Kasumi-1 (cell line): ENCODE data around the gene LRRC1.

Experiments
- DNase-seq, 2 experiments: peaks; one replicate each; lab custom pipeline; 2025; lab: John Stamatoyannopoulos, UW

Gene LRRC1

DNA sequence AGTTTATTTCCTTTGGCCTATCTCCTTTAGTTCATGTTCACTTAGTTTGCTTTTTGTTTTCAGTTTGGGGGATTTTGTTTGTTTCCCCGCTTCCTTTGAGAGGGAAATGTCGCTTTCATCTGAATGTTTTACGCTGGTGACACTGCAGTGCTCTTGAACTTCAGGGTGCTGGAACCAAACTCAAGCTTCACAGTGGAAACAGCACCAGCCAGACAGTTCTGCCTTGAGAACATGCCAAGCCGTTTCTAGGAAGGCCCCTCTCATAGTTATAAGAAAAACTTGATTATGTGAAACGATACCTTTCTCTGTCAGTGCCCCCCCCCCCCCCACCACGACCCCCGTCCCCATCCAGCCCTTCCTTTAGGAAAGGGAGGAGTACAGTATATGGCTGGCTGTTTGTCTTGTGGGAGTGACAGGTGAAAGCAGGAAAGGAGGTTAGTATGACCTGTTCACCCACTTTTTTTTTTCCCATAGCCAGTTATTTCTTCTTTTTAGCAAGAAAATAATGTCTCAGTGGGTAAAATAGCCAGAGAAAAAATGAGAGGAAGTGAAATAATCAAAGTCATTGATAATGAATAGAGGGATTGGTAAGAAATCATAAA, 130.1 kb downstream of the LRRC1 start:
- no peak for DNase-seq

DNA sequence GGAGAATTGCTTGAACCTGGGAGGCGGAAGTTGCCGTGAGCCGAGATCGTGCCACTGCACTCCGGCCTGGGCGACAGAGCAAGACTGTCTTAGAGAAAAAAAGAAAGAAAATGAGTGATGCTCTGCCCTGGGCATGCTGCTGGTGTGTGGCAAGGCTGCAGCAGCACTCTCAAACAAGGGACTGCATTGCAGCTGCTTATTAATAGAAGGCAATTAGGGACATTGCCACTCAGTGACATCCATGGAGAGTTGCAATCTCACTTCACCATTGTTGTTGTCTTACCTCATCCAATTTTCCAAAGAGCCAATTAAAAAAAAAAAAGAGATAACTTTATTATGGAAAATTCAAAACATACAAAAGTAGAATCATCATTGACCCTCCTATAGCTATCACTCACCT, 131.1 kb downstream of the LRRC1 start:
- no peak for DNase-seq

DNA sequence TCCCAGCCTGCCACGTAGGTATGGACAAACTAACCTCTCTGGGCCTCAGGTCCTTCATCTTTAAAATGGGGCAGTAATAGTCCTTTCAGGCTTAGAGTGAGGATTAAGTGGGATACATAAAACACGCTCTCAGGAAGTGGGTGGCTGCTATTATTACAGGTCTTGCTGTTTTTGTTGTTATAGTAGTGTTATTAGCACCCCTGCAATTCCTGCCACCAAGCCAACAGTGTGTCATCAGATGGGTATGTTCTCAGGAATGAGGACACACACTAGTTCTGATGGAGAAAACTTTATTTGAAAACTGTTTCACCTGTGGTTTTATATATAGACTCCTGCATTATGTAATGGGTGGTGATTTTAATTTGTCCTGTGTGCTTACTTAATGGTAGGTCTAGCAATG, 131.7 kb downstream of the LRRC1 start:
- no peak for DNase-seq

- DNase-seq, result no peak
Observed at GRCh38 chr6:53928641-53929040, 133.8 kb downstream of the LRRC1 start.

- DNase-seq, result no peak
Observed at GRCh38 chr6:53929041-53929820, 134.4 kb downstream of the LRRC1 start.

DNA sequence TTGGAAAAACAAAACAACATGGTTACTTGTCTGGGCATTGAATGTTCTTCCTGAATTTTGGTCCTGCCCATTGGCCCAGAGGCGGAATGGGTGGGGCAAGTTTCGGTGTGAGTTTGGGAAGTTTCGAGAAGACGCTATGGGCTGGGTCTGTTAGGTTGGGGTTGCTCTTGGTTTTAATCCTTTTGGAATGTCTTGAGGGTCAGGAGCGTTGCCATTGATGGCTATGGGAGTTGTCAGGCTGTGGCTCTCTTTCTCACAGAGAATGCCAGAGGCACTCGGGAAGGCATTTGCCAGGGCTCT, 135.0 kb downstream of the LRRC1 start:
- DNase-seq, result no peak

DNA sequence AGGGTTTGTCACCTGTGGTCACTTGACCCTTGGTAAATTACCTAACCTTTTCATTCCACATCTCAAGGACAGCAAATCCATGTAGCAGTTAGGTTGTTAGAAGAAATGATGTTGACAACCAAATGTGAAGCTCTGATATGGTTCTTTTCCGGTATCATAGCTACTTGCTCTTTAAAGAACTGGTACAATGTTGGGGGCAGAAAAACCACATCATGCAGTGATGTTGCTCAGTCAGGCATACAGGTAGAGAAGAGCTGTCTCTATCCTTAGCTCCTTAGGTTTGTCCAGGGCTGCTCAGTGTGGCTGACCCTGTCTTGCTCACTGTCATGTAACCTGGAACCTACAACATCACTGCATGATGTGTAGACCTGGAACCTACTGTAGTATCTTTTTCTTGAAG, 135.5 kb downstream of the LRRC1 start:
- DNase-seq, result no peak

DNA sequence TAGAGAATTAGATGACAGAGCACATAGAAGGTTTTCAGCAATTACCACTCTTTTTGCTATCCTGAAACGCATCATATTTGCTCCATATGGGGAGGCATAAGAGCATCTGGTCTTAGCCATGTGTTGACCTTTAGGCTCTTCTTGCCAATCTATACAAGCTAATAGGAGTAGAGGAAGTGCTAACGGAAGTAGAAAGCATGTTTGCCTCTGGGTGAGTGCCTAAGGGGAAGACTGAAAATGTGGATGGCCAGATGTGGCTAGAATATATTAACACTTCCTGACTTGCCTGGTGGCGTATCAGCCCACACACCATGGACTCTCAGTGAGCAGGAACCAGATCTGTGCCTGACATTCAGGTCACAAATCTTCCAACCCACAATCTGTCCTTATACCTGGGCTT, 136.3 kb downstream of the LRRC1 start:
- DNase-seq, result peak in 1 of 2 experiments; percentile 13

DNA sequence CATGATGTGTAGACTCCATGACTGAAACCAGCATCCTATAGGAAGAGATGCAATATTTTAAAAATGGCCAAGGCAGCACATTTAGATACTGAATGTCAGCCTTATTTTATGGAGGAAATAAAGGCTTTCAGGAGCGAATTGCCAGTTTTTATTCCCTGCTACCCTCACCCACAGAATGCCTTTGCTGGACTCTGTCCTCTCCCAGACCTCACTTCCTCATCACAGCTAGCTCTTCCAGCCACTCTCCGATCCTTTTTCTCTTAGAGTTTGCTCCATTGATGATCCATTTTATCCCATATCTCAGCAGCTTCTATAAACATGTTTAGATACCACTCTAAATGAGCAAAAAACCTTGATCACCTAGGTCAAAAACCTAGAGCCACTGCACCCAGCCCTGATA, 137.7 kb downstream of the LRRC1 start:
- no peak for DNase-seq

DNA sequence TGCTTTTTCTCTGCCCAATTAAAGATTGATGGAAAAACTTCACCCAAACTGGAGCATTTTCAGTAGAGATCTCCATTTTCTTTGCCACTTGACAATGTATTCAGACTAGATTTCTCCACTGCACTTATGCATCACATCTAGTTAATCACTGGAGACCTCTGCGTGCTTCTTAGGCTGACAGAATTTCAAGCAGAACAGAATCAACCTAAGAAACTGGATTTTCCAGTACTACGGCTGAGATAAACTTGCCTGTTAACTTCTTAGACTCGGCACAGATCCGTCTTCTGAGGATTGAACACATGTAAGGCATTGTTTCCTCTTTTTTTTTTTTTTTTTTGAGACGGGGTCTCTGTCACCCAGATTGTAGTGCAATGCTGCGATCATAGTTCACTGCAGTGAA, 139.2 kb downstream of the LRRC1 start:
- no peak for DNase-seq

- no peak for DNase-seq
Observed at GRCh38 chr6:53937461-53937860, 142.7 kb downstream of the LRRC1 start.

DNA sequence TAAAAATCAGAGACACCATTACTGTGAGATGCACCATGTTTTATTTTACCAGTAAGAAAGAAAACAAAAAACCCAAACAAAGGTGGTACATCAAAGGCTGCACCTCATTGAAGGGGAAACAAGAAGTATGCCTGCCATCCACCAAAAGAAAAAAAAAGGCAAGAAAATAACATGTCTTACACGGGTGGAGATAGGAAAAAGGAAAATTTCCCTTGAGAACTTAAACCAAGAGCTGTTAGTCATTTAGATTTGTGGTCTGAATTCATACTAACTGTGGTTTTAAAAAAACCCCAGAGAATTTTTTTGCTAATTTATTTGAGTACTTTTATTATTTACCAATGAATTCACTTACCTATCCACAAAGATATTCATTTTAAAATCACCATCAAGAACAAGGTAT, 144.0 kb downstream of the LRRC1 start:
- DNase-seq, result no peak

DNA sequence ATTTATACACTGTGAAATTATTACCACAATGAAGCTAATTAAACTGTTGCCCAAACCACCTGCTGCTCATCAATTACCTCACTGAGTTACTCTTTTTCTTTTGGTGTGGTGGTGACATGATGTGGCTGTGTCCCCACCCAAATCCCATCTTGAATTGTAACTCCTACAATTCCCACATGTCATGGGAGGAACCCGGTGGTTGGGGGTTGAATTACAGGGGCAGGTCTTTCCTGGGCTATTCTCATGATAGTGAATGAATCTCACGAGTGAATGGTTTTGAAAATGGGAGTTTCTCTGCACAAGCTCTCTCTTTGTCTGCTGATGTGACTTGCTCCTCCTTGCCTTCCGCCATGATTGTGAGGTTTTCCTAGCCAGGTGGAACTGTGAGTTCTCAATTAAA, 145.0 kb downstream of the LRRC1 start:
- DNase-seq, result no peak

GRCh38 chr6:53943395-53943794, 148.6 kb downstream of the LRRC1 start:
- no peak for DNase-seq

DNA sequence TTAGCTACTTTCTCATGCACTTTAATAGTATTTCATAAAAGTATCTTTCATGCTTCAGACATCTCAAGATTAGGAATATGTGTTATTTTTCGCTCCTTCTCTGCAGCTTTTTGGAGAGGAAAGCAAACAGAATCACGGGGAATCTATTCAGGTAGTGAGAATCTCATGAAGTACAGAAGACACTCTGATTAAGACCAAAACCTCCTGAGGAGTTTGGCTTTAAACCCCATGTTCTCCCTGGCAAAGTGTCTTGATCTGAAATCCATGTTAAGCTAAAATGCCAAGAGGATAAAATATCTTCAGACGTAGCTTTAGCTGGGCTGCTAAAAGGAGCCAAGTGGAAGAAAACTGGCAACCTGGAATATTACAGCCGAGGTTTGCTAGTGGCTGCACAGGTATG, 149.3 kb downstream of the LRRC1 start:
- DNase-seq, result no peak

DNA sequence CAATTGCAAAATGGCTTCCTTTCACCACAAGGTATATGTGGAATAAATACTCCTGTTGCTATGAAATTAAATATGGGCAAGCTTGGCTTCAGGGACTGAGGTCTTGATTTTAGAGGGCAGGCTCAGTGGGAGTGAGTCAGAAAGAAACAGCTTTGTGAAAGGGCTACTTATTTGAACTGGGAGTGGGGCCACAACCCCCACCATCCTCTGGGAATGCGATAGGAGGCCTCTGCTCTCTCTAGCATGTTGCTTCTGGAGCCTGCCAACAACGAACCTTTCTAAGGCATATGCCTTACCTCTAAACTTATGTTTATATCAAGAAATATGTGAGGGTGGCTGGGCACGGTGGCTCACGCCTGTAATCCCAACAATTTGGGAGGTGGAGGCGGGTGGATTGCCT, 149.7 kb downstream of the LRRC1 start:
- no peak for DNase-seq

DNA sequence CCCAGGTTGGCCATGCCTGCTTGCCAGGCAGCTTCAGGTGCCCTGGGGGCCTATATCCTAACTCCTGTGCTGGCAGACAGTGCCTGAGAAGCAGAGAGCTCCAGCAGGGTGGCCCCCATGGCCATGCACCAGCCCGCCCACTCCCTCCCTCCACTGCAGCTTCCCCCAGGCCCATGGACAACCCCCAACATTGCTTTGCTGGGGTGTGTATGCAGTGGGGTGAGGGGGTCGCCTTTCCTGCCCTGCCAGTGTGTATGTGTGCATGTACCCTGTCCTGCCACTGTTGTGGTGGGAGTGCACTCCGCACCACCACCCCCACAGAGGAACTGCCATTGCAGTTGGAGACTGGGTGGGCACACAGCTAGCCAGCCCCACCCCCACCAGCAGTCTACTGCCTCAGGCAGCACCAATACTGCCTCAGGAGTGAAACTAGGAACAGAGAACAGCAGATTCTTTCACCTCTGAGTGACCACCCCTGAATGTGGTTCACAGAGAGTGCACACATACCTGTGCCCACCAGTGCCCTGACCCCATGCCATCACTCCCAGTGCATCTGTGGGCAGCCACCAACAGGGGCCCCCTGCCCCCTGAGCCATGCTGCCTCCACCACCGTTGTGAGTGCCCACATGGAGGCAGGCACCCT, 151.1 kb downstream of the LRRC1 start:
- DNase-seq, result no peak

DNA sequence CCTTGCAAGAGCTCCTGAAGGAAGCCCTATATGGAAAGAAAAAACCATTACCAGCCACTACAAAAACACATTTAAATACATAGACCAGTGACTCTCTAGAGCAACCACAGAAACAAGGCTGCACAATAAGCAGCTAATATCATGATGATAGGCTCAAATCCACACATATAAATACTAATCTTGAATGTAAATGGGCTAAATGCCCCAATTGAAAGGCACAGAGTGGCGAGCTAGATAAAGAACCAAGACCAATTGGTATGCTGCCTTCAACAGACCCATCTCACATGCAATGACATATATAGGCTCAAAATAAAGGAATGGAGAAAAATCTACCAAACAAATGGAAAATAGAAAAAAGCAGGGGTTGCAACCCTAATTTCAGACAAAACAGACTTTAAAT, 153.0 kb downstream of the LRRC1 start:
- DNase-seq, result no peak

DNA sequence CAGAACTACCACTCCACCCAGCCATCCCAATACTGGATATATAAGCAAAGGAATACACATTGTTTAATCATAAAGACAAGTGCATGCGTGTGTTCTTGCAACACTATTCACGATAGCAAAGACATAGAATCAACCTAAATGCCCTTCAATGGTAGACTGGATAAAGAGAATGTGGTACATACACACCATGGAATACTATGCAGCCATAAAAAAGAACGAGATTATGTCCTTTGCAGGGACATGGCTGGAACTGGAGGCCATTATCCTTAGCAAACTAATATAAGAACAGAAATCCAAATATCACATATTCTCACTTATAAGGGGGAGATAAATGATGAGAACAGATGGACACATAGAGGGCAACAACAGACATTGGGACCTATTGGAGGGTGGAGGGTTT, 156.6 kb downstream of the LRRC1 start:
- DNase-seq, result no peak

DNA sequence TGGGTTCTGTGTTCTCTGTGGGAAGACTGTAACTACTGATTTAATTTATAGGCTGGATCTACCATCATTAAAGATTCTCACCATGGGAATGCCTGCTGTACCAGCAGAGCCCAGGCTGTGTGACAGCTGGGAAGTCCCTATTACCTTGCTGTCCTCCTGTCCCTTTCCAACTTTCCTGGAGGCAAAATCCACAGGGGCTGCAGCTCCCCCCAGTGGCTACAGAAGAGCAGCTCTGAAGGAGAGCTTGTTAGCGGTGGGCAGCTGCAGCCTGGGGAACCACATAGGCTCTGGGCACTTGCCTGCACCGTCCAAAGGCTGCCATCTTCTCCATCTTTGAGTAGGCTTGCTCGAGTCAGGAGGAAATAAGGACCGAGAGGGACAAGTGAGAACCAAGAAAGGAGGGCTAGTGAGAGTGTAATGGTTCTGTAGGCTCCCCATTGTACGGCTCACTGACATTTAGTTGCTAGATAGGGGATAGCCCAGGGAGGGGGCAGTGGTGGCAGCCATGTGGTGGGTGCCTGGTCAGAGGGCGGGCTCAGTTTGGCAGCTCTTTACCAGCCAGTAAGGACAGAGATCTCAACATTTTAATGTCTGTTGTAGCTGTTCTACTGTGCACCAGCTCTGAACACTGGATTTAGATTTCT, 161.4 kb downstream of the LRRC1 start:
- peak; percentile 63 to 71 for DNase-seq

DNA sequence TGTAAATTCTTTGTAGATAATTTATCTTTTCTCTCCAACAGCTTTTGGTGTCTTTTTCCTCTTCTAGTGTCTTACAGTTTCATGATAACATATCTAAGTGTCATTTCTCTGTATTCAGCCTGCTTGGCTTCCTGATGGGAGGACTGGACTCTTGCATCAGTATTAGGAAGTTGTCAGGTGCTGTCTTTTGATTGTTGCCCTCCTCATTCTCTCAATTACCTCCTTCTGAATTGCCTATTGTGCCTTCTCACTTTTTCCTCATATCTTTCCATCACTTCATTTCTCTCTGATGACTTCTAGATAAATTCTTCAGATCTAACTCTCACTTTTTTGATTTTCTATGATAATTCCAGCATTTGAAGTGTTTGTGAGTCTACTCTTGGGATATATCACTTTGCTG, 162.0 kb downstream of the LRRC1 start:
- DNase-seq, result no peak

DNA sequence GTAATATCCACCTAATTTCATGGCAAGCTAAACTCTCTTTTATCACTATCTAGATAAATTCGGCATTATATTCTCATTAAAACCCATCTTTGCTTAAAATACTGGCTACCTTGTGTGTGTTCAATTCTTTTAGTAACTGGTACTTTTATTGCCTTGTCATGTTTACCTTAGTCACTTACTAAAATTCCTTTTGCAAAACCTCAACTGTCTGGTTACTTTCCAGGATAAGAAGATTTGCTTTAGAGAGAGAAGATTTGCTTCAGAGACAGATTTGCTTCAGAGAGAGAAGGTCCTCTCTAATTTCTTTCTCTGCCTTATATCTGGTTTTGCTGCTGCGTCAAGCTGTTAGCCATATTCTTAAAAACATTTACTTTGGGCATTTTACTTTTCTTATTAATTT, 164.9 kb downstream of the LRRC1 start:
- no peak for DNase-seq

- no peak for DNase-seq
Observed at GRCh38 chr6:53960311-53960710, 165.5 kb downstream of the LRRC1 start.
